Endothelial cell (in vitro differentiated cells): ENCODE measurements around the gene CRACDL. TPM values are rescaled to one million over a fixed set of nuclear protein-coding genes. Genes with fewer than 3 reads are reported as not detected.

Experiments
- DNase-seq: peaks from one replicate; pipeline ENCODE4 v3.0.0; 2021; ENCODE audit warnings: low spot score
- H3K27ac Mint-ChIP-seq: one replicate; pipeline ENCODE4 v1.8.0; 2021; ENCODE audit warnings: mixed read lengths, inconsistent platforms; ENCODE audit not compliant: unreplicated experiment
- H3K27me3 Mint-ChIP-seq: one replicate; pipeline ENCODE4 v1.8.0; 2021; ENCODE audit warnings: mild to moderate bottlenecking, moderate library complexity, mixed read lengths, inconsistent platforms; ENCODE audit not compliant: unreplicated experiment
- H3K36me3 Mint-ChIP-seq: one replicate; pipeline ENCODE4 v1.8.0; 2021; ENCODE audit warnings: mild to moderate bottlenecking, low read depth, mixed read lengths, inconsistent platforms; ENCODE audit not compliant: unreplicated experiment
- H3K4me1 Mint-ChIP-seq: one replicate; pipeline ENCODE4 v1.8.0; 2021; ENCODE audit warnings: mild to moderate bottlenecking, mixed read lengths, inconsistent platforms; ENCODE audit not compliant: unreplicated experiment
- H3K4me3 Mint-ChIP-seq: one replicate; pipeline ENCODE4 v1.8.0; 2021; ENCODE audit warnings: mild to moderate bottlenecking, mixed read lengths, inconsistent platforms; ENCODE audit not compliant: unreplicated experiment
- H3K9me3 Mint-ChIP-seq: one replicate; pipeline ENCODE4 v1.8.0; 2021; ENCODE audit warnings: mixed read lengths, inconsistent platforms; ENCODE audit not compliant: unreplicated experiment
- CTCF ChIP-seq: fragments of 200-600 bp; sonication (generic); IDR thresholded peaks from one replicate; pipeline ENCODE4 v1.5.0; 2021; ENCODE audit warnings: antibody characterized with exemption; ENCODE audit not compliant: unreplicated experiment
- total RNA-seq: library from RNA; stranded (reverse); fragmentation: NEBNext Ultra II Directional; extraction: Animal tissue kit (Norgen Biotek cat#: 25700); gene quantifications from one replicate; pipeline ENCODE4 v1.2.1, GENCODE V29; 2021; ENCODE audit not compliant: unreplicated experiment

Gene CRACDL
- total RNA-seq, 1 donor from 2014 or later: 3.3 TPM

DNA sequence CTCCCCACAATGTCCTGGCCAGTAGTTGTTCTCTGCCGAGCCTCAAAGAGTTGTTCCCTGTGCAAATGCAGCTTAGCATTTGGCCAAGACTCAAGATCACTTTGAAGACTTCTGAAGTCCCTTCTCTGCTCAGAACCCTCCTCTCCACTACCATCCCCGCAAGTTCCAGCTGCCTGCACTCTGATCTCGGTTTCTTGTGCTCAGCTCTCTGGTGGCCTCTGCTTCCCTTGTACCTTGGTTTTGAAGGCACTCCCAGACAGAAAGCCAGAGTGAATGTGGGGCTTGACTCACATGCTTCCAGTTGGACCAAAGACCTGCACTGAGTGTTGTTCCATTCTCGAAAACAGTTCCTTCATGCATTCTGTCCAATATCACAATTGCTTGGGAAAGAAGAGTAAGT lies 28.6 kb downstream of the CRACDL start:
- no peaks in the 10 kb centered on the region for H3K36me3 Mint-ChIP-seq
- no peak for DNase-seq
- H3K27ac Mint-ChIP-seq: no peak overlapping the region
- no peaks in the 10 kb centered on the region for H3K9me3 Mint-ChIP-seq
- peaks cover 38% of the 10 kb centered on the region for H3K4me1 Mint-ChIP-seq
- no peak overlapping the region for H3K4me3 Mint-ChIP-seq
- TF ChIP-seq CTCF: no peak
- H3K27me3 Mint-ChIP-seq: peaks cover 4% of the 10 kb centered on the region

GRCh38 chr2:98903767-98904485 lies 32.1 kb downstream of the CRACDL start:
- peaks cover 28% of the 10 kb centered on the region for H3K4me1 Mint-ChIP-seq
- H3K27me3 Mint-ChIP-seq: peaks cover 6% of the 10 kb centered on the region
- H3K4me3 Mint-ChIP-seq: no peak overlapping the region
- no peak for DNase-seq
- no peak overlapping the region for H3K27ac Mint-ChIP-seq
- H3K36me3 Mint-ChIP-seq: no peaks in the 10 kb centered on the region
- no peaks in the 10 kb centered on the region for H3K9me3 Mint-ChIP-seq
- TF ChIP-seq CTCF: no peak

GRCh38 chr2:98903064-98903355 lies 33.0 kb downstream of the CRACDL start:
- Mint-ChIP-seq H3K4me1 (peaks cover 18% of the 10 kb centered on the region), H3K27ac (peak overlapping the region; percentile 24), H3K9me3 (no peaks in the 10 kb centered on the region), H3K27me3 (peaks cover 6% of the 10 kb centered on the region), H3K4me3 (no peak overlapping the region), H3K36me3 (no peaks in the 10 kb centered on the region)
- no peak for TF ChIP-seq CTCF
- DNase-seq: no peak

- Mint-ChIP-seq H3K27ac (peak overlapping the region; percentile 24), H3K36me3 (no peaks in the 10 kb centered on the region), H3K9me3 (no peaks in the 10 kb centered on the region), H3K27me3 (peaks cover 6% of the 10 kb centered on the region), H3K4me1 (peaks cover 13% of the 10 kb centered on the region), H3K4me3 (no peak overlapping the region)
- TF ChIP-seq CTCF: no peak
- no peak for DNase-seq
These were observed 33.6 kb downstream of the CRACDL start for GRCh38 chr2:98902209-98903063.

- Mint-ChIP-seq H3K4me1 (peaks cover 10% of the 10 kb centered on the region), H3K4me3 (no peak overlapping the region), H3K27me3 (peaks cover 6% of the 10 kb centered on the region), H3K36me3 (no peaks in the 10 kb centered on the region), H3K9me3 (no peaks in the 10 kb centered on the region), H3K27ac (no peak overlapping the region)
- no peak for TF ChIP-seq CTCF
- no peak for DNase-seq
These were observed 34.3 kb downstream of the CRACDL start for GRCh38 chr2:98901702-98902101.
